Aorta (tissue), 5 donors: Measurements from ENCODE around the gene IQCN. TPM values are rescaled to one million over a fixed set of nuclear protein-coding genes. Genes with fewer than 3 reads are reported as not detected.

Experiments used
- ATAC-seq: fragments of 200-7000 bp; cut with Tn5 transposase; one replicate; pipeline ENCODE4 v1.9.1; 2022; ENCODE audit warnings: moderate library complexity; ENCODE audit not compliant: low FRiP score
- DNase-seq, 2 donors: peaks; one replicate each; pipeline ENCODE4 v3.0.0-alpha.2; 2020
- H3K27ac ChIP-seq, 2 donors: one replicate each; pipeline ENCODE4 v1.5.1; 2013; ENCODE audit warnings: low read length in 2 of 2, mild to moderate bottlenecking in 2 of 2, moderate library complexity in 2 of 2, control low read depth in 1 of 2, inconsistent platforms in 1 of 2, low read depth in 1 of 2
- H3K27me3 ChIP-seq, 2 donors: one replicate each; pipeline ENCODE4 v1.6.1; 2013; ENCODE audit warnings: control low read depth in 1 of 2, low read length in 1 of 2, mild to moderate bottlenecking in 1 of 2, moderate library complexity in 1 of 2; ENCODE audit not compliant: insufficient read depth in 2 of 2, control insufficient read depth in 1 of 2
- H3K36me3 ChIP-seq, 2 donors: one replicate each; pipeline ENCODE4 v1.6.1; 2013; ENCODE audit warnings: control low read depth in 1 of 2, low read length in 1 of 2, mild to moderate bottlenecking in 1 of 2; ENCODE audit not compliant: insufficient read depth in 2 of 2, control insufficient read depth in 1 of 2
- H3K4me1 ChIP-seq, 2 donors: one replicate each; pipeline ENCODE4 v1.6.1; 2013; ENCODE audit warnings: low read length in 2 of 2, control low read depth in 1 of 2, mild to moderate bottlenecking in 1 of 2, moderate library complexity in 1 of 2; ENCODE audit not compliant: insufficient read depth in 2 of 2, control insufficient read depth in 1 of 2
- H3K4me3 ChIP-seq, 2 donors: one replicate each; pipeline ENCODE4 v1.5.1; 2013; ENCODE audit warnings: low read length in 2 of 2, control low read depth in 1 of 2, mild to moderate bottlenecking in 1 of 2
- H3K9me3 ChIP-seq: one replicate; pipeline ENCODE4 v1.6.1; 2013; ENCODE audit warnings: mild to moderate bottlenecking, low read length; ENCODE audit not compliant: control insufficient read depth
- WGBS, 2 donors: extraction: QIAGEN DNeasy Blood & Tissue Kit; methylation state at CpG; one replicate each; pipeline ENCODE4 v1.1.7; 2013; 5-methylcytosine and 5-hydroxymethylcytosine counted together
- intact Hi-C, 2 donors: fragments of 100-400 bp; cut with DNase I; formaldehyde crosslinking; loops; one replicate each; pipeline versions ENCODE4 v1.14.2 to v1.15.0; 2022
- polyA plus RNA-seq, 2 donors: library from polyadenylated mRNA; stranded (reverse); fragments of 200-250 nt; gene quantifications; one replicate each; pipeline ENCODE4 v1.2.3, GENCODE V29; 2013
- total RNA-seq, 2 donors: library from RNA; stranded (reverse); fragmentation: NEBNext Ultra II Directional; extraction: Animal tissue kit (Norgen Biotek cat#: 25700); gene quantifications; one replicate each; pipeline ENCODE4 v1.2.1, GENCODE V29; 2021
- donor health status: healthy with polysubstance abuse.
- donor health status: Bipolar disorder and iron deficiency.
- donor health status: DM: no; HTN: no; CAD: no.
- donor health status: DM: no; HTN: no; CAD: no.
- donor health status: DM: yes; HTN: yes; CAD: no.

The IQCN gene
- total and polyA plus RNA-seq, 4 donors: 4.5 to 20.7 (median 10.2) TPM

DNA sequence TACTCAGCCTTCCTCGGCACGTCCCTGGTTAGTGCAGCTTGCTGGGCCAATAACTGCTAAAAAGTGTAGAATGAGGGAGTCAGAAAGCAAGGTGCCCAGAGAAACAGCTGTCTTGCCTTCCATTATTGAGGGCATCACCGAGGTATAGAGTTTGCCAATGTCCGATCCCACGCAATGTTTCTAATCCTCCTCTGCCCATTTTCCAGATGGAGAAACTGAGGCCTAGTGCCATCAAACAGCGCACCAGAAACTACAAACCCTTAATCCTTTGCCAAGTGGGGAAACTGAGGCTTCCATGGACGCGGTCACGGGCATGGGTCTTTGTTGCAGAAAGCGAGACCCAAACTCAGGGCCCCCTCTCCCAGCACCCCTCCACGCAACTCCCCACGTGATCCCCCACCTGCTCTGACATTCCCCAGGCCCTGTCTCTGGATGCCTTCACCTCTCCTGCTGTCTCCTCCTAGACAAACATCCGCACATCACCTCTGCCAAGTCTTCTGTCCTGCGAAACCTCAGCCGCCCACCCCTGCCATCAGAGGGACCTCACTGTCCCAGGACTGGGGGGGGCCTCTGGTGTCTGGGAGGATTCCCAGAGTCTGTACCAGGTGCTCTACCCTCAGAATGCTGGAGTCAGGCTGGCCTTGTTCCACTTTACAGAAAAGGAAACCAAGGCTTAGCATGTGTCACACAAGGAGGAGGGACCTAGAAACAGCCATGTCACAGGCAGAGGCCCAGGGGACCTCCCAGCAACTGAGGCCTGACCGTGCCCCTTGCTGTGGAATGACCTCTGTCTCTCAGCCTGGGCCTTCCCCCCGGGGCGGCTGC, 47.1 kb downstream of the IQCN start:
- DNase-seq (no peak), ATAC-seq (no peak)
- H3K4me3 ChIP-seq: no peak overlapping the region
- 84% methylated on average over 18 of the region's 18 CpGs for WGBS, 2 donors
- no peak overlapping the region for H3K27ac ChIP-seq
- intact Hi-C loops: no loop called here
- no peaks in the 10 kb centered on the region for H3K27me3 ChIP-seq
- H3K4me1 ChIP-seq: no peaks in the 10 kb centered on the region
- no peaks in the 10 kb centered on the region for H3K36me3 ChIP-seq
- H3K9me3 ChIP-seq: no peaks in the 10 kb centered on the region

DNA sequence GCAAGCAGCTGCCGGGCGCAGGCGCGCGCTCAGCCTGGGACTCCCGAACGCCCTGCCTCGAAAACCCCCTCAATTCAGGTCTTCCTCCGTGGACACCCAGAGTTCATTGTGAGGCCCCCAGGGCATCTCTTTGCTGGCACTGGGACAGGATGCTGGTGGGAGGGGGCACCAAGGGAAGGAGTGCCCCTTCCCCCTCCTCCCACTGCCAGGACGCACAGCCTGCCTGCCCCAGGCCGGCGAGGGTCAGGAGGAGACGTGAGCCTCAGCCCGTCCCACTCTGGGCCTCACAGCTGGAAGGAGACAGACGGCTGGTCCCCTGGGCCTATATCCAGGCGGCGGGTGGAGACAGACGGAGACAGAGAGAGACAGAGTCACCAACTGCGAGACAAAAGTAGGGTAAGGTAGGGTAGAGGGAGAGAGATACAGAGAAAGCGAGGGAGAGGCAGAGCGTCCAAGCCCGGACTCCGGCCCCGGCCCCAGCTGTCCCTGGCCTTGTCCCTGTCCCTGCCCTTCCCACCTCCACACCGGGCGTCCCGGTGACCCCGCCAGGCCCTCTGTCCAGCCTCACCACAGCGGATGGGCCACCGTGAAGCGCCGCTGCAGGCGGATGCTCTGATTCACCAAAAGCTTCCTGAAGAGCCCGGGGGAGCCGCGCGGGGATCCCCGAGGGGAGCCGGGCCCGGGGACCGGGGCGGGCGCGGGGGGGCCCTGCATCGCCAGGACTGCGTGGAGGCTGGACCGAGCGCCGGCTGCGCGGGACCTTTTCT, 48.4 kb downstream of the IQCN start, which contains the start of gene PDE4C:
TSS of gene PDE4C (minus strand) at position 737 of the 767 bp plus-strand sequence. CDS start at position 714, 23 bp downstream.
- peak in 1 of 2 donors; percentile 56 for DNase-seq
- Histone ChIP-seq H3K4me1 (no peaks in the 10 kb centered on the region), H3K27ac (no peak within 1 kb of the TSS), H3K27me3 (no peaks in the 10 kb centered on the region), H3K9me3 (no peaks in the 10 kb centered on the region), H3K4me3 (no peak within 1 kb of the TSS), H3K36me3 (no peaks in the 10 kb centered on the region)
- WGBS, 2 donors: 6 to 8% methylated on average over 51 of the region's 51 CpGs
- ATAC-seq: no peak
- intact Hi-C loops: no loop called here

DNA sequence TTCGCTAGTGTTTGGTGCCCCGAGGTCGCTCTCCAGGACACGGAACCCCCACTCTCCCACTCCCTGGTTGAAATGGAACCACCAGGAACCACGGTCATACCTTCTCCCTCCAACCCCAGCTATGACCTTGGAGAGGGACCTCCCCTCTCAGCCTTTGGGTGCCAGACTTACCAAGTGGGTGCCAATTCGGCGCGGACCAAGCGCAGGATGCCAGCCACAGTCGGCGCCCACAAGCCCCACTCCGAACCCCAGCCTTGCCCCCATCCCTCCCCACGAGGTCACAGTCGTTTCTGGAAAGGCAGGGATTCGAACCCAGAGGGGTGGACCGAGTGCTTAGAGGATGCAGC, 48.9 kb downstream of the IQCN start:
- 12 to 17% methylated on average over 16 of the region's 16 CpGs for WGBS, 2 donors
- H3K27ac ChIP-seq: no peak overlapping the region
- no peaks in the 10 kb centered on the region for H3K4me1 ChIP-seq
- H3K27me3 ChIP-seq: no peaks in the 10 kb centered on the region
- no peaks in the 10 kb centered on the region for H3K36me3 ChIP-seq
- no peak overlapping the region for H3K4me3 ChIP-seq
- DNase-seq (no peak), ATAC-seq (no peak)
- intact Hi-C loops: no loop called here
- H3K9me3 ChIP-seq: no peaks in the 10 kb centered on the region

DNA sequence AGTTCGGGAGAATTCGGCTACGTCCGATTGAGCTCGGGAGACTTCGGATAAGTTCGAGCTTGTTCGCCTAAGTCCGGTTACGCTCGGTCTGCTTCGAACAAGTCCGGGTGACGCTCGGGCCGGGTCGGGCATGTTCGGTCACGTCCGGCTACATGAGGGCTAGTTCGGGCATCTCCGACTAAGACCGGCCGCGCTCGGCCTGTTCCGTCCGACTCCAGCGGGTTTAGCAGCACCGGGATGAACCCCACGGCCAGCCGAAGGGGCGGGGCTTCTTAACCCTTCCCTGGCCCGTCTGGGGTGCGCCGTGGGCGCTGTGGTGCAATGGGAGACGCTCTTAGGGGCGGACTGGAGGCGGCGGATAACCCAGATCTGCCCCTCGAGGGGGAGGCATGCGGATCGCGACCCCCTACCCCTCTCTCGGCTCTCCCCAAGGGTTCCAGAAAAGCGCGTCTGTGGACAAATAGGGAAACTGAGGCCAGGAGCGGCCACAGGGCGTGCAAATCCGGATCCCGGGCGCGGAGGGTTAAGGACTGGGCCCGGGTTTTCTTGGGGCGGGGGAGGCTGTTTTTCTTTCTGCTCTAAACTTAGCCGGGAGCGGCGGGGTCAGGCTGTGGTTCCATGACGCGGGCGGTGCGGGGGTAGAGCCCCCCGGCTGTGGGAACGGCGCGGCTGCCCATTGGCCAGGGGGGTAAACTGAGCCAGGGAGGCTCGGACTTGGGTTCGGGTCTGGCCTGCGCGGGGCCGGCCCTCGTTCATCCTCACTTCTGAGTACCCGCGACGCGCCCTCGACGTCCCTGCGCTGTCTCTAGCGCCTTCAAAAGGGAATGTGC, 49.5 kb downstream of the IQCN start:
- intact Hi-C loops: no loop called here
- H3K4me1 ChIP-seq: no peaks in the 10 kb centered on the region
- no peak overlapping the region for H3K27ac ChIP-seq
- WGBS, 2 donors: 1% methylated on average over 76 to 81 of the region's 81 CpGs
- DNase-seq (peak; percentile 99 to 100), ATAC-seq (peak; percentile 99)
- H3K36me3 ChIP-seq: no peaks in the 10 kb centered on the region
- H3K27me3 ChIP-seq: no peaks in the 10 kb centered on the region
- no peak overlapping the region for H3K4me3 ChIP-seq
- no peaks in the 10 kb centered on the region for H3K9me3 ChIP-seq

DNA sequence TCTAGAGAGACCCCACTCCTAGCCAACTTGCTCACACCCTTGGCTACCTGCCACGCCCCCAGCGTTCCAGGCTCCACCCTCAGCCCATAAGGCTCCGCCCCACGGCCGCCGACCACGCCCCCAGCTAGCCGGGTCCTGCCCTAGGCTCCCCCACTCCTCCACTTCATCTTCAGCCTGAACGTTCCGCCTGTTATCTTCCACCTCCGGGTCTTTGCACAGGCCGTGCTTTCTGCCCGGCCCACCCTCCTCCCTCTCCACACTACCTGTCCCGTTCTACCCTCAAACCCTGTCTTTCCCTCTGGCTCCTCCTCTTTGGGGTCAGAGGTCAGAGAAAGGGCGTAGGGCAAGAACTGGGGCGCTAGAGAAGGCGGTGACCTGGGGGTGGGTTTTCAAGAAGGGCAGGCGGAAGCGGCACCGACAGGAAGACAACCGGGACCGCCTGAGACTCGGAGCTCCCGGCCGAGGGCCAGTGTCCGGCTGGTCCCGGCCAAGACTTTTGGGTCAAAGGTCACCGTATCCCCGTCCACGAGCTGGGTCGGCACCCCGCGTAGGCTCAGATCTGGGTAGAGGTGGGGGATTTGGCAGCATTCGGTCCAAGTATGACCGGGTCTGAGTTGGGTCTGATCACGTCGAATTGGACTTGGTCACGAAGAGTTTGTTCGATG, 50.3 kb downstream of the IQCN start:
- H3K36me3 ChIP-seq: no peaks in the 10 kb centered on the region
- no peaks in the 10 kb centered on the region for H3K27me3 ChIP-seq
- no peak overlapping the region for H3K27ac ChIP-seq
- intact Hi-C loops: no loop called here
- WGBS, 2 donors: 6 to 8% methylated on average over 39 of the region's 39 CpGs
- H3K9me3 ChIP-seq: no peaks in the 10 kb centered on the region
- H3K4me1 ChIP-seq: no peaks in the 10 kb centered on the region
- no peak for ATAC-seq
- H3K4me3 ChIP-seq: no peak overlapping the region
- DNase-seq: peak in 1 of 2 donors; percentile 83

DNA sequence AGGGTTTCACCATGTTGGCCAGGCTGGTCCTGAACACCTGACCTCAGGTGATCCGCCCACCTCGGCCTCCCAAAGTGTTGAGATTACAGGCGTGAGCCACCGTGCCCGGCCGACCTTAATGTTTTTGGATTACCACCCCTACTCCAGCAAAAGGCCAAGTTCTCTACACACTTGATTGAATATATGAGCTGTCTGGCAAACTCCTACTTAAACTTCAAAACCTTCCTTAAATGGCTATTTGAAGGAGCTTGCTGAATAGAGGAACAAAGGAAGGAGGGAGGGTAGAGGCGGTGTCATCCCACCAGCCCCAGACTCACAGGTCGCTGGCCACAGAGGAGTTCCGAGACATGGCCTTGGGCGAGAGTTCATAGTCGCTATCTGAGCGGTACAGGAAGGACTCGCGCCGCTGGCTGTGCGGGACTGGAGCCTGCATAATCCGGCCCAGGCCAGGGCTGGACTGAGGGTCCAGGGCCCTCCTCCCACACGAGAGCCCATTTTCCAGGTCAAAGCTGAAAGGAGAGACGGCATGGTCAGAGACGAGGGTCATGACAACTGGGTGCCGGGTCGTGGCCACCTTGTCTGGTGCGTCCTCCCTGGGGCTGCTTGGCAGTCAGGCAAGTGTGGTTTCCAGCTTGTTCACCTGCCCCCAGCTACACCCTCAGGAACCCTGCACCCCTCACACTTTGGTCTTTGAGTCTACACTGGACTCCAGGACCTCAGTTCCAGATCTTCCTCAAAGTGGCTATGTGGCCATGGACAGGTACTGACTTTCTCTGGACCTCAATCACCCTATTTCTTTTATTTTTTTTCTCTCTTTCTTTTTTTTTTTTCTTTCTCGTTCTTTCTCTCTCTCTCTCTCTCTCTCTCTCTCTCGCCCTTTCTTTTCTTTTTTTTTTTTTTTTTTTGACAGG, 52.2 kb downstream of the IQCN start:
- 87 to 89% methylated on average over 23 to 25 of the region's 25 CpGs for WGBS, 2 donors
- no peaks in the 10 kb centered on the region for H3K27me3 ChIP-seq
- no peak for ATAC-seq
- intact Hi-C loops: no loop called here
- no peak for DNase-seq
- H3K4me3 ChIP-seq: no peak overlapping the region
- no peaks in the 10 kb centered on the region for H3K4me1 ChIP-seq
- H3K9me3 ChIP-seq: no peaks in the 10 kb centered on the region
- no peak overlapping the region for H3K27ac ChIP-seq
- no peaks in the 10 kb centered on the region for H3K36me3 ChIP-seq

DNA sequence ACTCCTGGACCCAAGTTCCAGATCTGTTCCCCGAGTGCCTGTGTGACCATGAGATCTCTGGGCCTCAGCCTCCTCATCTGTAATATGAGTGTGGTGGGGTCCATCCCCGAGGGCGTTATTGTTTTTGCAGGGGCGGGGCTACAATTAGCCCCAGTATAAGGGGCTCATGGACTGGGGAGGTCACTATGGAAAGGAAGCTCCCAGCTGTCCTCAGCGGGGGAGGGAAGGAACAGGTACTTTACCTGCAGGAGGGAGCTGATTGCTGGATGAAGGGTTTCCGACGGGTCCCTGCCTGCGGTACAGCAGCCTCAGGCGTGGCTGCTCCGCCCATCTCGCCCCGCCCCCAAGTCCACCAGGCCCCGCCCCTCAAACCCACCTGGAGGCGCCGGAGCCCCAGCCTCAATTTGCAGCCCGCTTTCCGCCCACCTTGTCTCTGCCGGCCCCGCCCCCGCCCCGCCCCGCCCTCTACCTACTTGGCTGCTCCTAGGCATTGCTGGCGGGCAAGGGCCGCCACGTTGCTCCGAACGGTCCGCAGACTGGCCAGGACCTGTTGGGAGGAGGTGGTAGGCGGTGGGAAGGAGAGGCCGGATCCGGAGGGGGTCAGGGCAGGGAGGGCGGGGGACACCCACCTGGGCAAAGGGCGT, 53.5 kb downstream of the IQCN start:
- intact Hi-C loops: no loop called here

More for the DNA sequence above, 53.5 kb downstream of the IQCN start:
- no peaks in the 10 kb centered on the region for H3K36me3 ChIP-seq
- no peak for ATAC-seq
- H3K27ac ChIP-seq: no peak overlapping the region
- no peaks in the 10 kb centered on the region for H3K9me3 ChIP-seq
- WGBS, 2 donors: 8 to 9% methylated on average over 22 to 33 of the region's 33 CpGs
- no peaks in the 10 kb centered on the region for H3K27me3 ChIP-seq
- DNase-seq: no peak
- H3K4me3 ChIP-seq: no peak overlapping the region
- H3K4me1 ChIP-seq: no peaks in the 10 kb centered on the region
